Osteoblast (primary cell): ENCODE data around the gene MUC6. TPM values are rescaled to one million over a fixed set of nuclear protein-coding genes. Genes with fewer than 3 reads are reported as not detected.

Source experiments
- DNase-seq: peaks from one replicate; pipeline ENCODE4 v3.0.0; 2011; ENCODE audit warnings: low spot score, mixed read lengths; ENCODE audit not compliant: insufficient read length; ENCODE audit errors: missing footprints
- H2AFZ ChIP-seq: 2 replicates; pipeline ENCODE4 v1.6.0; 2011; ENCODE audit warnings: mild to moderate bottlenecking, low read length
- H3K27ac ChIP-seq: 2 replicates; pipeline ENCODE4 v1.5.1; 2011; ENCODE audit warnings: mild to moderate bottlenecking, low read depth, low read length, moderate library complexity
- H3K27me3 ChIP-seq: 2 replicates; pipeline ENCODE4 v1.6.0; 2012; ENCODE audit warnings: mild to moderate bottlenecking, control low read depth, inconsistent platforms, low read length, moderate library complexity; ENCODE audit not compliant: insufficient read depth
- H3K36me3 ChIP-seq: 2 replicates; pipeline ENCODE4 v1.5.1; 2011; ENCODE audit warnings: mild to moderate bottlenecking, low read length, control low read depth, moderate library complexity; ENCODE audit not compliant: insufficient read depth
- H3K4me1 ChIP-seq: 2 replicates; pipeline ENCODE4 v1.5.1; 2011; ENCODE audit warnings: mild to moderate bottlenecking, low read length, control low read depth, moderate library complexity; ENCODE audit not compliant: insufficient read depth
- H3K4me2 ChIP-seq: 2 replicates; pipeline ENCODE4 v1.6.0; 2011; ENCODE audit warnings: mild to moderate bottlenecking, low read length; ENCODE audit not compliant: insufficient read depth
- H3K4me3 ChIP-seq: fragments of 200-600 bp; sonication (generic); 3 replicates; pipeline ENCODE4 v1.5.1; 2012; ENCODE audit warnings: mild to moderate bottlenecking, low read length, inconsistent platforms; ENCODE audit not compliant: insufficient read depth
- H3K79me2 ChIP-seq: 2 replicates; pipeline ENCODE4 v1.6.0; 2012; ENCODE audit warnings: mild to moderate bottlenecking, low read length, control low read depth, inconsistent platforms; ENCODE audit not compliant: insufficient read depth
- H3K9me3 ChIP-seq: 2 replicates; pipeline ENCODE4 v1.5.1; 2011; ENCODE audit warnings: low read depth, low read length, control low read depth
- H4K20me1 ChIP-seq: 2 replicates; pipeline ENCODE4 v1.6.0; 2012; ENCODE audit warnings: mild to moderate bottlenecking, low read length, control low read depth; ENCODE audit not compliant: insufficient read depth
- CTCF ChIP-seq: IDR thresholded peaks from 2 replicates; pipeline ENCODE4 v1.5.1; 2011; ENCODE audit warnings: mild to moderate bottlenecking, low read depth, low read length, moderate library complexity; ENCODE audit errors: extremely low read depth
- total RNA-seq: library from RNA; depleted of rRNA; stranded (reverse); fragments of >200 nt; gene quantifications from 2 replicates; pipeline ENCODE4 v1.2.3, GENCODE V29; 2012

The MUC6 gene
- total RNA-seq, 1 donor: not detected

DNA sequence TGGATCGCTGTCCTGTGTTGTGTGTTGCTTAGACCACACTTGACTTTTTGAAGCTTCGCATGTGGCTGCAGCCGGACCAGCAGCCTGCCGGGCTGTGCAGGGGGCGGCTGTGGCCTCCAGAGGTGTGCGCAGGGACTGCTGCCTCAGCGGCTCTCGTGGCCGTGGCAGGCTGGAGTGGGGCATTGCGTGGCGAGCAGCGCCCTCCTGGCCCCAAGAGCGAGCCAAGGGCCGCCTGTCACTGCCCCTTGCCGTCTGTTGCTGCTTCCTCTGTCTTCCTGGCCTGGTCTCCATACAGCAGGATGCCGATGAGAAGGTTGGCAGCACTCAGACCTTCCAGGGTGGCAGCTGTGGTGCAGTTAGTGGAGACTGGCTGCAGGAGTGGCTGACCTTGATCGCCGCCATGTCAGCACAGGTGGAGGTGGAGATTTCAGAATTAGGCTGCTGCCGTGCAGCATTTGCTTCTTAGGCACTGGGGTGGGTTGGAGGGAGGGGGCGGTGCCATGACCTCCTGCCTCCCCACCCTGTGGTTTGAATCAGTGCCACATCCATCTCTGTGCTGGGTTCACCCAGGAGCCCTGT lies 34.0 kb downstream of the MUC6 start:
- H3K36me3 ChIP-seq: peaks cover 20% of the 10 kb centered on the region
- H2AFZ ChIP-seq: no peak overlapping the region
- H3K9me3 ChIP-seq: no peaks in the 10 kb centered on the region
- H3K4me2 ChIP-seq: no peak overlapping the region
- DNase-seq: no peak
- H4K20me1 ChIP-seq: peaks cover 13% of the 10 kb centered on the region
- H3K79me2 ChIP-seq: peaks cover 8% of the 10 kb centered on the region
- H3K27ac ChIP-seq: no peak overlapping the region
- TF ChIP-seq CTCF: no peak
- no peaks in the 10 kb centered on the region for H3K27me3 ChIP-seq
- no peaks in the 10 kb centered on the region for H3K4me1 ChIP-seq
- H3K4me3 ChIP-seq: no peak overlapping the region

DNA sequence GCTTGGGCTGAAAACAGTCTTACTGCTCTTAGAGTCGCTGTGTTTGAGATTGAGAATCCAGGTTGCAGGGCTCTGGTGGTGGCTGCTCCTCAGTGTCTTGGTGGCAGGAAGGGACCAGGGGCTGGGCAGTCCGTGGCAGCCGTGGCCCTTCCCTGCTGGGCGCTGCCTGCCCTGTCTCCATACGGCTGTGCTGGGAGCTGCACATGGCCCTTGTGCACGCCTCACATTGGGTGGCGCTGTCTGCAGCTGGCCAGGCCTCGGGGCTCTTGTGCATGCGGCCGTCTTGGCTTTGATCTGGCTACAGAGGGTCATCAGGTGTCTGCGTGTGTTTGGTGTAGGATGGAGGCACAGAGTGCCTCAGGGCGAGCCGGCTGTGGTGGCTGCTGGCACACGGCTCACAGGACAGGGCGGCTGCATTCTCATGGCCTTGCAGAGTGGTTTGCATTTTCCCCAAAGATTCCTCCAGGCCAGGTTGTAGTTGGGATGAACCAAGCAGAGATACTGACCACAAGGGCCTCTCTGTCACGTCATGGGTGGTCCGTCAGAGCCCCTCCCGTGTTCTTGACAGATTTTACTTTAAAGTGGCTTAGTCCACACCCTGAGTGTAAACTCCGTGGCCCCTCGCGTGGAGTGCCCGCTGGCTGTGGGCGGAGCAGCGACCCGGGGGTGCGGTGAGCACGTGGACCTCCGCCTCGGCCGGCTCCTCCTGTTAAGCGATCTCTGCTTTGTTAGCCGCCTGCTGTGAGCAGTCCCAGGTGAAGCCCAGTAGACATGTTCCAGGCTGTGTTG lies 34.7 kb downstream of the MUC6 start:
- peaks cover 13% of the 10 kb centered on the region for H4K20me1 ChIP-seq
- H3K27ac ChIP-seq: no peak overlapping the region
- DNase-seq: no peak
- no peaks in the 10 kb centered on the region for H3K9me3 ChIP-seq
- no peak for TF ChIP-seq CTCF
- no peaks in the 10 kb centered on the region for H3K4me1 ChIP-seq
- no peak overlapping the region for H2AFZ ChIP-seq
- H3K36me3 ChIP-seq: peaks cover 20% of the 10 kb centered on the region
- H3K27me3 ChIP-seq: no peaks in the 10 kb centered on the region
- peaks cover 8% of the 10 kb centered on the region for H3K79me2 ChIP-seq
- H3K4me2 ChIP-seq: no peak overlapping the region
- H3K4me3 ChIP-seq: no peak overlapping the region

GRCh38 chr11:1000357-1001278 lies 35.9 kb downstream of the MUC6 start:
- Histone ChIP-seq H3K4me3 (no peak overlapping the region), H3K9me3 (no peaks in the 10 kb centered on the region), H3K4me1 (no peaks in the 10 kb centered on the region), H2AFZ (no peak overlapping the region), H4K20me1 (peaks cover 16% of the 10 kb centered on the region), H3K36me3 (peaks cover 18% of the 10 kb centered on the region), H3K27me3 (no peaks in the 10 kb centered on the region), H3K79me2 (peaks cover 8% of the 10 kb centered on the region), H3K4me2 (no peak overlapping the region), H3K27ac (no peak overlapping the region)
- no peak for DNase-seq
- no peak for TF ChIP-seq CTCF

- H3K79me2 ChIP-seq: peaks cover 8% of the 10 kb centered on the region
- H4K20me1 ChIP-seq: peaks cover 22% of the 10 kb centered on the region
- no peaks in the 10 kb centered on the region for H3K9me3 ChIP-seq
- H3K27ac ChIP-seq: no peak overlapping the region
- no peak for TF ChIP-seq CTCF
- H3K4me3 ChIP-seq: no peak overlapping the region
- peaks cover 8% of the 10 kb centered on the region for H3K36me3 ChIP-seq
- H2AFZ ChIP-seq: no peak overlapping the region
- H3K4me2 ChIP-seq: no peak overlapping the region
- H3K27me3 ChIP-seq: no peaks in the 10 kb centered on the region
- no peaks in the 10 kb centered on the region for H3K4me1 ChIP-seq
- DNase-seq: no peak
These were observed 37.5 kb downstream of the MUC6 start for GRCh38 chr11:999009-999408.
